GDM1 (cell line): Measurements from ENCODE around the gene GALK2.

Source experiments
- DNase-seq: peaks from one replicate; lab custom pipeline; 2025; lab: John Stamatoyannopoulos, UW

The GALK2 gene

GRCh38 chr15:49282366-49282765, 112.3 kb downstream of the GALK2 start:
- DNase-seq = no peak

- DNase-seq = no peak
Measured at GRCh38 chr15:49286649-49287404, 116.8 kb downstream of the GALK2 start.

GRCh38 chr15:49287481-49287880, 117.4 kb downstream of the GALK2 start:
- no peak for DNase-seq

- DNase-seq = no peak
Measured at GRCh38 chr15:49288391-49288790, 118.3 kb downstream of the GALK2 start.

GRCh38 chr15:49290191-49290590, 120.1 kb downstream of the GALK2 start:
- DNase-seq = no peak

GRCh38 chr15:49293941-49294340, 123.9 kb downstream of the GALK2 start:
- no peak for DNase-seq

GRCh38 chr15:49296258-49296657, 126.2 kb downstream of the GALK2 start:
- no peak for DNase-seq

- DNase-seq = no peak
Measured at GRCh38 chr15:49297584-49297983, 127.5 kb downstream of the GALK2 start.

GRCh38 chr15:49300856-49301255, 130.8 kb downstream of the GALK2 start:
- DNase-seq = no peak

GRCh38 chr15:49301562-49301961, 131.5 kb downstream of the GALK2 start:
- DNase-seq = no peak

- DNase-seq = no peak
Measured at GRCh38 chr15:49303003-49303402, 133.0 kb downstream of the GALK2 start.

- DNase-seq = no peak
Measured at GRCh38 chr15:49306551-49306950, 136.5 kb downstream of the GALK2 start.

GRCh38 chr15:49308686-49309085, 138.6 kb downstream of the GALK2 start:
- DNase-seq = no peak

GRCh38 chr15:49309889-49310288, 139.8 kb downstream of the GALK2 start:
- no peak for DNase-seq

GRCh38 chr15:49313650-49314049, 143.6 kb downstream of the GALK2 start:
- DNase-seq = no peak

- DNase-seq = no peak
Measured at GRCh38 chr15:49314716-49315115, 144.7 kb downstream of the GALK2 start.

GRCh38 chr15:49315391-49315823, 145.4 kb downstream of the GALK2 start:
- DNase-seq = no peak

- DNase-seq = no peak
Measured at GRCh38 chr15:49320351-49320750, 150.3 kb downstream of the GALK2 start.

GRCh38 chr15:49323207-49323606, 153.2 kb downstream of the GALK2 start:
- no peak for DNase-seq

GRCh38 chr15:49327927-49328326, 157.9 kb downstream of the GALK2 start:
- DNase-seq = no peak

GRCh38 chr15:49328941-49329340, 158.9 kb downstream of the GALK2 start:
- DNase-seq = no peak

GRCh38 chr15:49330166-49330565, 160.1 kb downstream of the GALK2 start:
- DNase-seq = no peak

- no peak for DNase-seq
Measured at GRCh38 chr15:49331442-49331841, 161.4 kb downstream of the GALK2 start.

- DNase-seq = no peak
Measured at GRCh38 chr15:49331951-49332350, 161.9 kb downstream of the GALK2 start.
